Stimulated activated CD8-positive, alpha-beta memory T cell treated with anti-CD3 and anti-CD28 coated beads, Interleukin-2, amount 100 ng/mL, for 48 hours (primary cell): ENCODE measurements around the gene BIN2.
A peak's percentile ranks its signal among the peaks of the same experiment; 100 is the strongest.
"Not testable (repeated sequence)": the region's sequence is repeated elsewhere in the genome, so short reads cannot be mapped to it uniquely, and the experiment has no call there.

Source experiments
- DNase-seq, 2 donors: peaks; one replicate each; pipeline ENCODE4 v3.0.0-alpha.2; 2020; ENCODE audit warnings: low read depth in 2 of 2

The BIN2 gene

GRCh38 chr12:51345681-51346080, 21.7 kb upstream of the BIN2 start:
- DNase-seq, result no peak

- DNase-seq, result no peak
Observed at GRCh38 chr12:51343201-51343600, 19.2 kb upstream of the BIN2 start.

- no peak for DNase-seq
Observed at GRCh38 chr12:51342416-51342815, 18.4 kb upstream of the BIN2 start.

DNA sequence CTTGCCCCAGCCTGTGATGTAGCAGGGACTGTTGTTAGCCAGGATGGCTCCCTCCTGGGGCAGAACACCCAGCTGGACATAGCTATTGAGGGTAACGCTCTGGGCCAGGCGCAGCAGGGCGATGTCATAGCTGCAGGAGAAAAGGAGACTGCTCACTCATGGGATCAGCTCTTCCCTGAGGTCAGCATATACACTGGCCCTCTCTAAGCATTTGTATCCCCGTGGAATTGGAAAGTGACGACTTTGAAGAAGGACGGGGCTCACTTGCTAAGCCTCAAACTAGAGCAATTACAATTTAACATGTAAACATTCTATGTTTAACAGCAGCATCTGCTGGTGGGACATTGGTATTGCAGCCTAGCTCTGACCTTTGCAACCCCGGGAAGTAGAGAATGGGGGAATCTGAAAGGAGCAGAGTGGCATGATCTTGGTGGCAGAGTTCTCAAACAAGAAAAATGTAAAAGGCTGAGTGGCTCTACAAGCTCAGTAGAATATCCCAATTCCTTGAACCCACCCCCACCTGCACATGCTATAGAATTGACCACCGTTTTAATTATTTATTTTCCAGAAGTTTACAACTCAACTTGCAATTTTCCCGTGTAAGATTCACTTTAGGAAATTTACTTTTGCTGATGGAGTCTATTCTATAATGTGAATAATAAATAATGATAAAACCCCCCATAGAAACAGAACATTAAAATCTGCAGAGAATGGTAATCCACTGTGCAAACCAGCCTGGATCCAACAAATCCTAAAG, 17.5 kb upstream of the BIN2 start:
- DNase-seq, result peak in 1 of 2 donors; percentile 50

GRCh38 chr12:51339750-51340149, 15.8 kb upstream of the BIN2 start:
- no peak for DNase-seq

- DNase-seq, result not testable (repeated sequence)
Observed at GRCh38 chr12:51337336-51337735, 13.4 kb upstream of the BIN2 start.

DNA sequence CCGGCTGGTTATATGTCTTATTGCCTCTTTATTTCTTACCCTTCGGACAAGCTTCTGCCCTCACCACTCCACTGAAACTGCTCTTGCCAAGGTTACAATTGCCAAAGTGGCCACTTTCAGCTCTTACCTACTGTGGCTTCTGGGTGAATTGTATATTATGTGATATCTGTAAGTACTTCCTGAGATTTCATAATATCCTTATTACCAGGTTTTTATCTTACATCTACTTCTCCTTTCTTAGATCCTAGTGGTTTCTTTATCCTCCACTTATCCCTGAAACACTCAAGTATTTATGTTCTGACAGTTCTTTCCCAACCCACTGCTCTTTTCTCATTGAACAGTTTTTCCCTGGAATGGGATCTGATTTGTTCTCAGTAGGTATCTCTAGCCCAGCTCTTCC, 12.0 kb upstream of the BIN2 start:
- no peak for DNase-seq

- DNase-seq, result no peak
Observed at GRCh38 chr12:51334764-51335163, 10.8 kb upstream of the BIN2 start.

DNA sequence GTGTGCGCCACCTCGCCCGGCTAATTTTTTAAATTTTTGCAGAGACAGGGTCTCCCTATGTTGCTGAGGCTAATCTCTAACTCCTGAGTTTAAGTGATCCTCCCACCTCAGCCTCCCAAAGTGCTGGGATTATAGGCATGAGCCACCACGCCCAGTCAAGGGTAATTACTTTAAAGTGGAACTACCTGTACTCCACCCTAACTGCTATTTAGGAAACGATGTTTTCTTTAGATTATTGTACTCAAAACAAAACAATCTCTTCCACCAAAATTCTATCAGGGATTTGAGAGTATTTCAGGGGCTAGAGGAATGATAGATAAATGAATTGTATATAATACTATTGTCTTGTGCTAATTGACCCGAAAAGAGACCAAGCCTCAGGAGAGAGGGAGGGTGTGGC, 9.6 kb upstream of the BIN2 start:
- no peak for DNase-seq

GRCh38 chr12:51330186-51330585, 6.2 kb upstream of the BIN2 start:
- no peak for DNase-seq

- no peak for DNase-seq
Observed at GRCh38 chr12:51329742-51330141, 5.8 kb upstream of the BIN2 start.

DNA sequence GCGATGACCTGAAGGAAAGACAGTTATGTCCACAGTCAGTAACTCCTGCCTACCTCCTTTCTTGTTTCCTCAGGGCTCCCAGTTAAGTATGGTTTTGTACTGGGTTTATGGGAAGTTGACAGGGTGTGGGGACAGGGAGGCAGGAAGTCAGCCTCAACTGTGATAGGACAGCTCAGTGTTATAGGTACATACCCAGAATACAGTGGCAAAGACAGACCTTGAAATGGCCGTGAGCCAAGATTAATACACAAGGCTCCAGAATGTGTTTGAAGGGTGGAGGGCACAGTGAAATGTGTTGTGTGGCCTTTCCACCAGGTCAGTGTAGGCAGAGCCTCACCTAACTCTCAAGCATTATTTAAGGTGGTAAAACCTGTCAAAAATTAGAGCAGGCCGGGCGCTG, 4.6 kb upstream of the BIN2 start:
- DNase-seq, result no peak

- DNase-seq, result no peak
Observed at GRCh38 chr12:51326698-51327439, 2.9 kb upstream of the BIN2 start.

- no peak for DNase-seq
Observed at GRCh38 chr12:51324953-51325352, 979 bp upstream of the BIN2 start.

DNA sequence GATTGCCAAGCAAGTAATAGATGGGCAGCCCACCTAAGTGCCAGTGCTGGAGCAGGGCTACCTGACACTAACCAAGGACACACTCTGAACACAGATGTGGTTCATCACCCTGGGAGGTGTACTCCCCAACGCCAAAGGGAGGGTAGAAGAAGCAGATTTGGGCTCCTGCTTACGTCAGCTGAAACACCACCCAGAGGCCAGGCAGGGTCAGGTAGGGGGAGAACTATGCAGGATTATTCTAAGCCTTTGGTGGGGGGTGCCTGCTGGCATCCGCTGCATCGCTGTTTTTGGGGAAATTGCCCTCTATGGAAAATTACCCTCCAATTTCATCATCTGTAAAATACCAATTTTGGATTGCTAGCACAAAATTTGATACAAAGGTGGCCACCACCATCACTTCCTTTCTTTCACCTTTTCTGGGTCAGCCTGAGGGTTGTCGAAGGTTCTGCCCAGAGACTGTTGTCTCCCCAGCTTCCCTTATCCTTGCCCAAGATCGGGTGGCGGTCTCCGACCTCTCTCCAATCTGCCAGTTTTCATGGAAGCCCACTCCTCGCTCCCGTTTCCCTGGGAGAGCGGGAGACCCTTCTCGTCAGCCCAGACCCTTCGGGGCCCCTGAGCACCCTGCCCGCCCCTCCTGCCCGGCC, 535 bp downstream of the BIN2 start:
- DNase-seq, result no peak

GRCh38 chr12:51322452-51322851, 1.5 kb downstream of the BIN2 start:
- DNase-seq, result no peak

DNA sequence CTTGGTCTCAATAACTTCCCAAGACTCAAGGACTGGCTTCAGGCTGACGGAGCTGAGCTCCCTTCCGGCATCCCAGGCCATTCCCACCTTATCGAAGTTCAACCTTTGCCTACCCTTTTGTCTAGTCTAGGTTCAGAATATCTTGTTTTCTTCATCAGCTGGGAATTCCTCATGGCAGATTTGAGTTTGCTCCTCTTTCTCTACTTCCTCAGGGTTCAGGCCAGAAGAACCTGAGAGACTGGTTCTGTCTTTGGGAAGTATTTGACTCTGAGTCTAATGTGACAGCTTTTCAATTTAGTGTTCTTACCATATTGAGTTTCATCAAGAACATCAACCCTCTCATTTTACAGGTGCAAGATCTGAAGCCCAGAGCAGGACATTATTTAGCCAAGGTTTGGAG, 2.1 kb downstream of the BIN2 start:
- no peak for DNase-seq

GRCh38 chr12:51320695-51321320, 3.2 kb downstream of the BIN2 start:
- no peak for DNase-seq

GRCh38 chr12:51320311-51320694, 3.7 kb downstream of the BIN2 start:
- no peak for DNase-seq

DNA sequence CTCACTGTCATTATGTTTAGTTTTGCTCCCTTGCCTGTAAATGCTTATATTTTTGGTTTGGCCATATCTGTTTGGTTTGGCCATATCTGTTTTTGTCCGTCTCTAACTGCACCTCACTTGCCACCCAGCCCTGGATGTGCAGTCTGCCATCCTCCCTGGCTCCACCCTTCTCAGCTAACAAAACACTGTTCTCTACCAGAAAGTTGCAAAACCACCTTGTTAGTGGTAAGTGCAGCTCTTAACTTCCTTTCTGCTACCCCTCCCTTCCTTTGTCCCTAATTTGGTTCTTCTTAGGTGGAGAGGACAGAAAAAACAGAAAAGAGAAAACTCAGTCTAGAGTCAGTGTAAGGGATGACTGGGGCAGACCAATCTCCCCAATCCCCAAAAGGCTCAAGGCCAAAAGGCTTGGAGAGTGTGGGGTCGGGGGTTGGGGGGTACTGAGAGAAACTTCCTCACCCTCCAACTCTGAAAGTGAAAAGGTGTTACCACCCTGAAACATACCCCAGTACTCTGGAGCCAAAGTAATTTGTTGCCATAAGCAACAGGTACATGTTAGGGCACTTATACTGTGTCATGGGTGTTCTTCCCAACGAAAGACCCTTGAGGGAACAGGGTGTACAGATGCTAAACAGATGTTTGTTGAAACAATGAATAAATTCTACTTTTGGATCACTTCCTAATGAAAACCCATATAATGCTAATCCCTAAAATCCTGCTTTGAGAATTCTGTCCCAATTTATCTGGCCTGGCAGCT, 5.0 kb downstream of the BIN2 start:
- no peak for DNase-seq

DNA sequence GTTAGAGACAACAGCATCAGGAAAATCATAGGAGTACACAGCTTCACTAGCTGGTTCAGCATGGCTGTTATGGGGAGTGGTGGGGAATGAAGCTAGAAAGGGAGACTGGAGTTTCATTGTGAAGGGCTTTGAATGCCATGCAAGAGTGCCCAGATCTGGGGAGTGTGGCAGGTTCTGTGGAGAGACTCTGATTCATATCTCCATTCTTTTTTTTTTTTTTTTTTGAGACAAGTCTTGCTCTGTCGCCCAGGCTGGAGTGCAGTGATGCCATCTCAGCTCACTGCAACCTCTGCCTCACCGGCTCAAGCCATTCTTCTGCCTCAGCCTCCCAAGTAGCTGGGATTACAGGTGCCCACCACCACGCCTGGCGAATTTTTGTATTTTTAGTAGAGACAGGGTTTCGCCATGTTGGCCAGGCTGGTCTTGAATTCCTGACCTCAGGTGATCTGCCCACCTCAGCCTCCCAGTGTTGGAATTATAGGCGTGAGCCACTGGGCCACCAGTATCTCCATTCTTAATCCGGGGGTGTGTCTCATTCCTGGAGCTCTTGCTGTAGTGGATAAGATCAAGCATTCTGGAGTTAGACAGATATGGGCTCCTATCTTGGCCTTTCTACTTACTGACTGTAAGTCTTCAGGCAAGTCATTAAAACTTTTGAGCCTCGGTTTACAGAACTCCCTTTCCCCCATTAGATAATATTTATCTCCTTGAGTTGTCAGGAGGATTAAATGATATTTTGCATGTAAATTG, 5.7 kb downstream of the BIN2 start:
- DNase-seq, result not testable (repeated sequence)
